ENCODE results near the gene SEPTIN8.

GRCh38 chr5:132747616-132748440, 29.2 kb downstream of the SEPTIN8 start:
- TF ChIP-seq CTCF (IDR thresholded peaks at IDR 0.05; ENCODE audit: extremely low read depth in 1 of 2, insufficient read depth in 1 of 2, low read depth in 1 of 2, low read length in 2 of 2) = no peak
- peak; percentile 55 for TF ChIP-seq EZH2 (IDR thresholded peaks at IDR 0.05; ENCODE audit: borderline replicate concordance, low read depth, low read length, severe bottlenecking)
- TF ChIP-seq JUN (IDR thresholded peaks at IDR 0.05; ENCODE audit: borderline replicate concordance, insufficient read depth, insufficient read length, low read depth) = no peak
- no peak for TF ChIP-seq POLR2A (IDR thresholded peaks at IDR 0.05; ENCODE audit: low read depth, low read length)
- no peak for TF ChIP-seq MYC (IDR thresholded peaks at IDR 0.05; ENCODE audit: low read depth, low read length)
- no peak for TF ChIP-seq MAX (IDR thresholded peaks at IDR 0.05; ENCODE audit: insufficient read depth, insufficient read length)

All from endothelial cell of umbilical vein (primary cell).